WTC11 (cell line): ENCODE data around the gene MAP1LC3C. TPM values are rescaled to one million over a fixed set of nuclear protein-coding genes. Genes with fewer than 3 reads are reported as not detected.

Experiments used
- ATAC-seq: fragments of 200-7000 bp; cut with Tn5 transposase; 2 replicates; pipeline ENCODE4 v1.10.0; 2021; ENCODE audit warnings: mild to moderate bottlenecking, moderate library complexity
- CTCF ChIA-PET: fragments of 300-600 bp; sonication (Branson Sonifier 250); formaldehyde crosslinking; loops from one replicate; lab custom pipeline; 2021; ENCODE audit warnings: antibody characterized with exemption; lab: Charles Lee
- POLR2A ChIA-PET: fragments of 350-600 bp; sonication (Branson Sonifier 250); formaldehyde crosslinking; loops from one replicate; lab custom pipeline; 2021; ENCODE audit warnings: antibody characterized with exemption; lab: Charles Lee
- DNase-seq: peaks from one replicate; pipeline ENCODE4 v3.0.0; 2021; ENCODE audit warnings: low spot score
- H3K27ac Mint-ChIP-seq: 2 replicates; pipeline ENCODE4 v1.8.0; 2021; ENCODE audit warnings: mixed read lengths
- H3K27me3 Mint-ChIP-seq: 2 replicates; pipeline ENCODE4 v1.8.0; 2021; ENCODE audit warnings: low read depth, mild to moderate bottlenecking, moderate library complexity, mixed read lengths
- H3K36me3 Mint-ChIP-seq: 2 replicates; pipeline ENCODE4 v1.8.0; 2021; ENCODE audit warnings: mixed read lengths
- H3K4me1 Mint-ChIP-seq: 2 replicates; pipeline ENCODE4 v1.8.0; 2022; ENCODE audit warnings: mixed read lengths
- H3K4me3 Mint-ChIP-seq: 2 replicates; pipeline ENCODE4 v1.8.0; 2021; ENCODE audit warnings: mild to moderate bottlenecking, moderate library complexity, mixed read lengths
- H3K9me3 Mint-ChIP-seq: 2 replicates; pipeline ENCODE4 v1.8.0; 2021; ENCODE audit warnings: mixed read lengths
- ATF1 ChIP-seq: sonication (generic); formaldehyde crosslinking; IDR thresholded peaks from 2 replicates; pipeline ENCODE4 v1.8.1; 2023; ENCODE audit warnings: mild to moderate bottlenecking, moderate library complexity, missing genetic modification reagents
- CREB1 ChIP-seq: sonication (generic); formaldehyde crosslinking; IDR thresholded peaks from 2 replicates; pipeline ENCODE4 v1.8.0; 2023; ENCODE audit warnings: mild to moderate bottlenecking, missing genetic modification reagents
- CREM ChIP-seq: sonication (generic); formaldehyde crosslinking; IDR thresholded peaks from 2 replicates; pipeline ENCODE4 v1.8.1; 2022; ENCODE audit warnings: mild to moderate bottlenecking, missing genetic modification reagents, moderate library complexity
- ERG ChIP-seq: fragments of 250-450 bp; sonication (Bioruptor Pico); IDR thresholded peaks from 2 replicates; pipeline ENCODE4 v1.8.0; 2021; ENCODE audit warnings: mild to moderate bottlenecking
- NFATC4 ChIP-seq: fragments of 250-450 bp; sonication (Bioruptor Pico); IDR thresholded peaks from 2 replicates; pipeline ENCODE4 v1.9.0; 2021; ENCODE audit warnings: mild to moderate bottlenecking
- NFE2L1 ChIP-seq: sonication (generic); formaldehyde crosslinking; IDR thresholded peaks from 2 replicates; pipeline ENCODE4 v1.8.1; 2023; ENCODE audit warnings: missing genetic modification reagents
- NFYB ChIP-seq: sonication (generic); formaldehyde crosslinking; conservative IDR thresholded peaks from 2 replicates; pipeline ENCODE4 v1.8.0; 2022; ENCODE audit warnings: low read depth, missing genetic modification reagents
- OVOL2 ChIP-seq: fragments of 250-450 bp; sonication (Bioruptor Pico); IDR thresholded peaks from 2 replicates; pipeline ENCODE4 v1.9.0; 2021; ENCODE audit warnings: mild to moderate bottlenecking, borderline replicate concordance
- ZBTB43 ChIP-seq: sonication (generic); formaldehyde crosslinking; IDR thresholded peaks from 2 replicates; pipeline ENCODE4 v1.8.1; 2023; ENCODE audit warnings: mild to moderate bottlenecking, missing genetic modification reagents
- ZNF138 ChIP-seq: sonication (generic); formaldehyde crosslinking; conservative IDR thresholded peaks from 2 replicates; pipeline ENCODE4 v1.8.1; 2022; ENCODE audit warnings: mild to moderate bottlenecking, moderate library complexity, missing genetic modification reagents
- ZNF219 ChIP-seq: sonication (generic); formaldehyde crosslinking; IDR thresholded peaks from 2 replicates; pipeline ENCODE4 v1.8.0; 2023; ENCODE audit warnings: missing genetic modification reagents, mild to moderate bottlenecking, borderline replicate concordance
- ZNF232 ChIP-seq: sonication (generic); formaldehyde crosslinking; IDR thresholded peaks from 2 replicates; pipeline ENCODE4 v1.8.0; 2022; ENCODE audit warnings: mild to moderate bottlenecking, missing genetic modification reagents
- ZNF671 ChIP-seq: fragments of 250-450 bp; sonication (Bioruptor Pico); IDR thresholded peaks from 2 replicates; pipeline ENCODE4 v1.8.0; 2021; ENCODE audit warnings: mild to moderate bottlenecking
- total RNA-seq: library from RNA; stranded (reverse); gene quantifications from 3 replicates; pipeline ENCODE4 v1.2.3, GENCODE V29; 2021
- TF ChIP-seq, protein P1 (sequence below): sonication (generic); formaldehyde crosslinking; IDR thresholded peaks from 2 replicates; pipeline ENCODE4 v1.8.1; 2022; ENCODE audit warnings: low read depth, missing genetic modification reagents, borderline replicate concordance
- TF ChIP-seq, protein P2 (sequence below): sonication (generic); formaldehyde crosslinking; IDR thresholded peaks from 2 replicates; pipeline ENCODE4 v1.8.0; 2022; ENCODE audit warnings: mild to moderate bottlenecking, missing genetic modification reagents
- TF ChIP-seq, protein P3 (sequence below): sonication (generic); formaldehyde crosslinking; IDR thresholded peaks from 2 replicates; pipeline ENCODE4 v1.8.1; 2023; ENCODE audit warnings: mild to moderate bottlenecking, moderate library complexity, missing genetic modification reagents
- TF ChIP-seq, protein P4 (sequence below): fragments of 250-450 bp; sonication (Bioruptor Pico); IDR thresholded peaks from 2 replicates; pipeline ENCODE4 v1.9.0; 2021; ENCODE audit warnings: mild to moderate bottlenecking
- TF ChIP-seq, protein P5 (sequence below): sonication (generic); formaldehyde crosslinking; IDR thresholded peaks from 2 replicates; pipeline ENCODE4 v1.8.0; 2023; ENCODE audit warnings: missing genetic modification reagents, mild to moderate bottlenecking, borderline replicate concordance

MAP1LC3C gene
- total RNA-seq, 1 experiment from 2014 or later, result 1.5 TPM

DNA sequence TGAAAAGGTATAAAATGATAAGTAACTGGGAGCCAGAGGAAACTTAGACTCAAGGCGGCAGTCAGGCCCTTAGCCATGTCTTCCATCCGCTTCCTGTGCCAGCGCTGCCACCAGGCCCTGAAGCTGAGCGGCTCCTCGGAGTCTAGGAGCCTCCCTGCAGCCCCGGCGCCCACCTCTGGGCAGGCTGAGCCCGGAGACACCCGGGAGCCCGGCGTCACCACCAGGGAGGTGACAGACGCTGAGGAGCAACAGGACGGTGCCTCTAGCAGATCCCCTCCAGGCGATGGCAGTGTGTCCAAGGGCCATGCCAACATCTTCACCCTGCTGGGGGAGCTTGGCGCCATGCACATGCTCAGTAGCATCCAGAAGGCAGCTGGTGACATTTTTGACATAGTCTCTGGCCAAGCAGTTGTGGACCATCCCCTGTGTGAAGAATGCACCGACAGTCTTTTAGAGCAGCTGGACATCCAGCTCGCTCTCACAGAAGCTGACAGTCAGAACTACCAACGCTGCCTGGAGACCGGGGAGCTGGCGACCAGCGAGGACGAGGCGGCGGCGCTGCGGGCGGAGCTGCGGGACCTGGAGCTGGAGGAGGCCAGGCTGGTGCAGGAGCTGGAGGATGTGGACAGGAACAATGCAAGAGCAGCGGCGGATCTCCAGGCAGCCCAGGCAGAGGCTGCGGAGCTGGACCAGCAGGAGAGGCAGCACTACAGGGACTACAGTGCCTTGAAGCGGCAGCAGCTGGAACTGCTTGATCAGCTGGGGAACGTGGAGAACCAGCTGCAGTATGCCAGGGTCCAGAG lies 41.0 kb downstream of the MAP1LC3C start, which contains the start of gene BECN2:
BECN2 (plus strand) TSS at position 76 of the 803 bp plus-strand sequence; CDS start at position 76, 0 bp downstream.
- ATAC-seq (peak; percentile 52), DNase-seq (peak; percentile 13)
- Mint-ChIP-seq H3K9me3 (no peaks in the 10 kb centered on the region), H3K4me3 (no peak within 1 kb of the TSS), H3K27me3 (no peaks in the 10 kb centered on the region), H3K27ac (no peak within 1 kb of the TSS), H3K36me3 (no peaks in the 10 kb centered on the region), H3K4me1 (no peaks in the 10 kb centered on the region)
- TF ChIP-seq NFATC4, result no peak
- no peak for TF ChIP-seq NFE2L1 (CRISPR knock-in tag)
- TF ChIP-seq ERG (CRISPR knock-in tag), result no peak
- TF ChIP-seq, protein P1, sequence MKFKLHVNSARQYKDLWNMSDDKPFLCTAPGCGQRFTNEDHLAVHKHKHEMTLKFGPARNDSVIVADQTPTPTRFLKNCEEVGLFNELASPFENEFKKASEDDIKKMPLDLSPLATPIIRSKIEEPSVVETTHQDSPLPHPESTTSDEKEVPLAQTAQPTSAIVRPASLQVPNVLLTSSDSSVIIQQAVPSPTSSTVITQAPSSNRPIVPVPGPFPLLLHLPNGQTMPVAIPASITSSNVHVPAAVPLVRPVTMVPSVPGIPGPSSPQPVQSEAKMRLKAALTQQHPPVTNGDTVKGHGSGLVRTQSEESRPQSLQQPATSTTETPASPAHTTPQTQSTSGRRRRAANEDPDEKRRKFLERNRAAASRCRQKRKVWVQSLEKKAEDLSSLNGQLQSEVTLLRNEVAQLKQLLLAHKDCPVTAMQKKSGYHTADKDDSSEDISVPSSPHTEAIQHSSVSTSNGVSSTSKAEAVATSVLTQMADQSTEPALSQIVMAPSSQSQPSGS (CRISPR knock-in tag), result no peak
- TF ChIP-seq ZBTB43 (CRISPR knock-in tag), result no peak
- TF ChIP-seq, protein P2, sequence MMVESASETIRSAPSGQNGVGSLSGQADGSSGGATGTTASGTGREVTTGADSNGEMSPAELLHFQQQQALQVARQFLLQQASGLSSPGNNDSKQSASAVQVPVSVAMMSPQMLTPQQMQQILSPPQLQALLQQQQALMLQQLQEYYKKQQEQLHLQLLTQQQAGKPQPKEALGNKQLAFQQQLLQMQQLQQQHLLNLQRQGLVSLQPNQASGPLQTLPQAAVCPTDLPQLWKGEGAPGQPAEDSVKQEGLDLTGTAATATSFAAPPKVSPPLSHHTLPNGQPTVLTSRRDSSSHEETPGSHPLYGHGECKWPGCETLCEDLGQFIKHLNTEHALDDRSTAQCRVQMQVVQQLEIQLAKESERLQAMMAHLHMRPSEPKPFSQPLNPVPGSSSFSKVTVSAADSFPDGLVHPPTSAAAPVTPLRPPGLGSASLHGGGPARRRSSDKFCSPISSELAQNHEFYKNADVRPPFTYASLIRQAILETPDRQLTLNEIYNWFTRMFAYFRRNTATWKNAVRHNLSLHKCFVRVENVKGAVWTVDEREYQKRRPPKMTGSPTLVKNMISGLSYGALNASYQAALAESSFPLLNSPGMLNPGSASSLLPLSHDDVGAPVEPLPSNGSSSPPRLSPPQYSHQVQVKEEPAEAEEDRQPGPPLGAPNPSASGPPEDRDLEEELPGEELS (CRISPR knock-in tag), result no peak
- no peak for TF ChIP-seq CREB1 (CRISPR knock-in tag)
- no peak for TF ChIP-seq ATF1 (CRISPR knock-in tag)
- TF ChIP-seq, protein P3, sequence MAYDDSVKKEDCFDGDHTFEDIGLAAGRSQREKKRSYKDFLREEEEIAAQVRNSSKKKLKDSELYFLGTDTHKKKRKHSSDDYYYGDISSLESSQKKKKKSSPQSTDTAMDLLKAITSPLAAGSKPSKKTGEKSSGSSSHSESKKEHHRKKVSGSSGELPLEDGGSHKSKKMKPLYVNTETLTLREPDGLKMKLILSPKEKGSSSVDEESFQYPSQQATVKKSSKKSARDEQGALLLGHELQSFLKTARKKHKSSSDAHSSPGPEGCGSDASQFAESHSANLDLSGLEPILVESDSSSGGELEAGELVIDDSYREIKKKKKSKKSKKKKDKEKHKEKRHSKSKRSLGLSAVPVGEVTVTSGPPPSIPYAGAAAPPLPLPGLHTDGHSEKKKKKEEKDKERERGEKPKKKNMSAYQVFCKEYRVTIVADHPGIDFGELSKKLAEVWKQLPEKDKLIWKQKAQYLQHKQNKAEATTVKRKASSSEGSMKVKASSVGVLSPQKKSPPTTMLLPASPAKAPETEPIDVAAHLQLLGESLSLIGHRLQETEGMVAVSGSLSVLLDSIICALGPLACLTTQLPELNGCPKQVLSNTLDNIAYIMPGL (CRISPR knock-in tag), result no peak
- TF ChIP-seq ZNF219, result no peak
- no peak for TF ChIP-seq OVOL2 (CRISPR knock-in tag)
- TF ChIP-seq, protein P4, sequence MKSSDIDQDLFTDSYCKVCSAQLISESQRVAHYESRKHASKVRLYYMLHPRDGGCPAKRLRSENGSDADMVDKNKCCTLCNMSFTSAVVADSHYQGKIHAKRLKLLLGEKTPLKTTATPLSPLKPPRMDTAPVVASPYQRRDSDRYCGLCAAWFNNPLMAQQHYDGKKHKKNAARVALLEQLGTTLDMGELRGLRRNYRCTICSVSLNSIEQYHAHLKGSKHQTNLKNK (CRISPR knock-in tag), result no peak
- TF ChIP-seq, protein P5, sequence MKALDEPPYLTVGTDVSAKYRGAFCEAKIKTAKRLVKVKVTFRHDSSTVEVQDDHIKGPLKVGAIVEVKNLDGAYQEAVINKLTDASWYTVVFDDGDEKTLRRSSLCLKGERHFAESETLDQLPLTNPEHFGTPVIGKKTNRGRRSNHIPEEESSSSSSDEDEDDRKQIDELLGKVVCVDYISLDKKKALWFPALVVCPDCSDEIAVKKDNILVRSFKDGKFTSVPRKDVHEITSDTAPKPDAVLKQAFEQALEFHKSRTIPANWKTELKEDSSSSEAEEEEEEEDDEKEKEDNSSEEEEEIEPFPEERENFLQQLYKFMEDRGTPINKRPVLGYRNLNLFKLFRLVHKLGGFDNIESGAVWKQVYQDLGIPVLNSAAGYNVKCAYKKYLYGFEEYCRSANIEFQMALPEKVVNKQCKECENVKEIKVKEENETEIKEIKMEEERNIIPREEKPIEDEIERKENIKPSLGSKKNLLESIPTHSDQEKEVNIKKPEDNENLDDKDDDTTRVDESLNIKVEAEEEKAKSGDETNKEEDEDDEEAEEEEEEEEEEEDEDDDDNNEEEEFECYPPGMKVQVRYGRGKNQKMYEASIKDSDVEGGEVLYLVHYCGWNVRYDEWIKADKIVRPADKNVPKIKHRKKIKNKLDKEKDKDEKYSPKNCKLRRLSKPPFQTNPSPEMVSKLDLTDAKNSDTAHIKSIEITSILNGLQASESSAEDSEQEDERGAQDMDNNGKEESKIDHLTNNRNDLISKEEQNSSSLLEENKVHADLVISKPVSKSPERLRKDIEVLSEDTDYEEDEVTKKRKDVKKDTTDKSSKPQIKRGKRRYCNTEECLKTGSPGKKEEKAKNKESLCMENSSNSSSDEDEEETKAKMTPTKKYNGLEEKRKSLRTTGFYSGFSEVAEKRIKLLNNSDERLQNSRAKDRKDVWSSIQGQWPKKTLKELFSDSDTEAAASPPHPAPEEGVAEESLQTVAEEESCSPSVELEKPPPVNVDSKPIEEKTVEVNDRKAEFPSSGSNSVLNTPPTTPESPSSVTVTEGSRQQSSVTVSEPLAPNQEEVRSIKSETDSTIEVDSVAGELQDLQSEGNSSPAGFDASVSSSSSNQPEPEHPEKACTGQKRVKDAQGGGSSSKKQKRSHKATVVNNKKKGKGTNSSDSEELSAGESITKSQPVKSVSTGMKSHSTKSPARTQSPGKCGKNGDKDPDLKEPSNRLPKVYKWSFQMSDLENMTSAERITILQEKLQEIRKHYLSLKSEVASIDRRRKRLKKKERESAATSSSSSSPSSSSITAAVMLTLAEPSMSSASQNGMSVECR (CRISPR knock-in tag), result no peak
- no peak for TF ChIP-seq ZNF671 (CRISPR knock-in tag)
- no peak for TF ChIP-seq ZNF232 (CRISPR knock-in tag)
- TF ChIP-seq ZNF138, result no peak
- TF ChIP-seq NFYB (CRISPR knock-in tag), result no peak
- no peak for TF ChIP-seq CREM
- CTCF ChIA-PET, result interaction anchor here (0.6 to 2.2 kb wide), 4 partner anchors 41 to 837 kb away, joined by 3 to 10 read pairs (median 4); partner anchors contain the start of gene MAP1LC3C
- POLR2A ChIA-PET, result no interaction called here
